ENCODE data around the gene NEK7.

DNA sequence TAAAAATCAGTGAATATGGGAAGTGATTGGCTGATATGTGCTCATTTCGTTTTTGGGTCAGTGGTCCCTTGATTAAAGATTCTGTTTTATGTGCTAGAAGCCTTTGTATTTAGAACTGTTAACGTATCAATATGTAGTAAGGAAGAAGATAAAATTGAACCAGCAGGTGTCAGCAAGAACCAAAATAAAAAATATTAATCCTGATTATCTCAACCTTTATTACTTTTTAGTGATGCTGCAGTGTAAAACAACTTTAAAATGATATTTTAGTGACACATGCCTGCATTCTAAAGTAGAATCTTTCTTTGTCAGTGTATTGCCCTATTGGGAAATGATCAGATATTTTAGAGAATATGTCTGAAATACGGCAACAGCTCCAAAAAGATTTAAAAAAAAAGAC is 49.5 kb downstream of the NEK7 start:
- no peak for TF ChIP-seq POLR2A (IDR thresholded peaks at IDR 0.05)
- TF ChIP-seq, protein P1, sequence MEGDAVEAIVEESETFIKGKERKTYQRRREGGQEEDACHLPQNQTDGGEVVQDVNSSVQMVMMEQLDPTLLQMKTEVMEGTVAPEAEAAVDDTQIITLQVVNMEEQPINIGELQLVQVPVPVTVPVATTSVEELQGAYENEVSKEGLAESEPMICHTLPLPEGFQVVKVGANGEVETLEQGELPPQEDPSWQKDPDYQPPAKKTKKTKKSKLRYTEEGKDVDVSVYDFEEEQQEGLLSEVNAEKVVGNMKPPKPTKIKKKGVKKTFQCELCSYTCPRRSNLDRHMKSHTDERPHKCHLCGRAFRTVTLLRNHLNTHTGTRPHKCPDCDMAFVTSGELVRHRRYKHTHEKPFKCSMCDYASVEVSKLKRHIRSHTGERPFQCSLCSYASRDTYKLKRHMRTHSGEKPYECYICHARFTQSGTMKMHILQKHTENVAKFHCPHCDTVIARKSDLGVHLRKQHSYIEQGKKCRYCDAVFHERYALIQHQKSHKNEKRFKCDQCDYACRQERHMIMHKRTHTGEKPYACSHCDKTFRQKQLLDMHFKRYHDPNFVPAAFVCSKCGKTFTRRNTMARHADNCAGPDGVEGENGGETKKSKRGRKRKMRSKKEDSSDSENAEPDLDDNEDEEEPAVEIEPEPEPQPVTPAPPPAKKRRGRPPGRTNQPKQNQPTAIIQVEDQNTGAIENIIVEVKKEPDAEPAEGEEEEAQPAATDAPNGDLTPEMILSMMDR (IDR thresholded peaks at IDR 0.05 in 4 of 5, conservative IDR thresholded peaks at IDR 0.05 in 1 of 5) = no peak
